H9 (cell line): ENCODE data around the gene IBA57. TPM values are rescaled to one million over a fixed set of nuclear protein-coding genes. Genes with fewer than 3 reads are reported as not detected.
A peak's percentile ranks its signal among the peaks of the same experiment; 100 is the strongest.

ENCODE experiments used
- DNase-seq: peaks from one replicate; pipeline ENCODE4 v3.0.0-alpha.2; 2017
- H2AFZ ChIP-seq: one replicate; pipeline ENCODE4 v1.6.1; 2013; ENCODE audit warnings: mild to moderate bottlenecking, low read length, control low read depth, moderate library complexity
- H2AK5ac ChIP-seq: 2 replicates; pipeline ENCODE4 v1.6.1; 2013; ENCODE audit warnings: low read length, control low read depth, mixed read lengths; ENCODE audit not compliant: insufficient read length
- H2BK120ac ChIP-seq: one replicate; pipeline ENCODE4 v1.6.1; 2013; ENCODE audit warnings: low read depth, mild to moderate bottlenecking, low read length, control low read depth, inconsistent platforms; ENCODE audit not compliant: poor library complexity, severe bottlenecking
- H2BK12ac ChIP-seq: 2 replicates; pipeline ENCODE4 v1.6.1; 2013; ENCODE audit warnings: low read length, control low read depth, mixed read lengths, low read depth; ENCODE audit not compliant: insufficient read length
- H2BK15ac ChIP-seq: 2 replicates; pipeline ENCODE4 v1.6.1; 2013; ENCODE audit warnings: low read depth, low read length, control low read depth
- H2BK20ac ChIP-seq: one replicate; pipeline ENCODE4 v1.6.1; 2013; ENCODE audit warnings: low read depth, mild to moderate bottlenecking, low read length, control low read depth, inconsistent platforms; ENCODE audit not compliant: poor library complexity, severe bottlenecking
- H2BK5ac ChIP-seq: 2 replicates; pipeline ENCODE4 v1.6.1; 2013; ENCODE audit warnings: low read length, control low read depth, mixed read lengths; ENCODE audit not compliant: insufficient read length
- H3K14ac ChIP-seq: 2 replicates; pipeline ENCODE4 v1.6.1; 2013; ENCODE audit warnings: low read length, control low read depth; ENCODE audit not compliant: insufficient read depth
- H3K18ac ChIP-seq: 2 replicates; pipeline ENCODE4 v1.6.1; 2013; ENCODE audit warnings: low read depth, mild to moderate bottlenecking, mixed read lengths, low read length, control low read depth; ENCODE audit not compliant: insufficient read length
- H3K23ac ChIP-seq: 2 replicates; pipeline ENCODE4 v1.6.1; 2013; ENCODE audit warnings: low read length, control low read depth, mixed read lengths, low read depth; ENCODE audit not compliant: insufficient read length
- H3K23me2 ChIP-seq: 2 replicates; pipeline ENCODE4 v1.6.1; 2013; ENCODE audit warnings: low read depth, mild to moderate bottlenecking, mixed read lengths, low read length, control low read depth; ENCODE audit not compliant: insufficient read length, poor library complexity, severe bottlenecking
- H3K27ac ChIP-seq: 2 replicates; pipeline ENCODE4 v1.5.1; 2013; ENCODE audit warnings: low read length, control low read depth, mixed read lengths, low read depth; ENCODE audit not compliant: insufficient read length
- H3K27me3 ChIP-seq: 2 replicates; pipeline ENCODE4 v1.6.1; 2013; ENCODE audit warnings: low read length, control low read depth, inconsistent platforms; ENCODE audit not compliant: insufficient read depth
- H3K4ac ChIP-seq: 2 replicates; pipeline ENCODE4 v1.6.1; 2013; ENCODE audit warnings: low read depth, mild to moderate bottlenecking, control low read depth, inconsistent platforms, low read length, moderate library complexity
- H3K4me1 ChIP-seq: 2 replicates; pipeline ENCODE4 v1.6.1; 2013; ENCODE audit warnings: low read length, control low read depth, inconsistent platforms; ENCODE audit not compliant: insufficient read depth
- H3K4me2 ChIP-seq: 2 replicates; pipeline ENCODE4 v1.6.1; 2013; ENCODE audit warnings: low read length, control low read depth, mixed read lengths; ENCODE audit not compliant: insufficient read length, insufficient read depth
- H3K56ac ChIP-seq: 2 replicates; pipeline ENCODE4 v1.6.1; 2013; ENCODE audit warnings: low read depth, mild to moderate bottlenecking, mixed read lengths, low read length, control low read depth; ENCODE audit not compliant: insufficient read length
- H3K79me1 ChIP-seq: 2 replicates; pipeline ENCODE4 v1.6.1; 2013; ENCODE audit warnings: low read depth, mild to moderate bottlenecking, moderate library complexity, low read length, control low read depth, inconsistent platforms; ENCODE audit not compliant: insufficient read depth, poor library complexity, severe bottlenecking
- H3K79me2 ChIP-seq: 2 replicates; pipeline ENCODE4 v1.6.1; 2013; ENCODE audit warnings: low read length, control low read depth, inconsistent platforms; ENCODE audit not compliant: insufficient read depth
- H3K9ac ChIP-seq: 2 replicates; pipeline ENCODE4 v1.6.1; 2013; ENCODE audit warnings: low read length, control low read depth, mixed read lengths; ENCODE audit not compliant: insufficient read length; ENCODE audit errors: extremely low read depth
- H3K9me3 ChIP-seq: one replicate; pipeline ENCODE4 v1.6.1; 2013; ENCODE audit warnings: low read depth, low read length, inconsistent platforms; ENCODE audit not compliant: control insufficient read depth
- H3T11ph ChIP-seq: one replicate; pipeline ENCODE4 v1.6.1; 2013; ENCODE audit warnings: mild to moderate bottlenecking, low read length, control low read depth, inconsistent platforms
- H4K20me1 ChIP-seq: one replicate; pipeline ENCODE4 v1.6.1; 2013; ENCODE audit not compliant: control insufficient read depth, insufficient read length, insufficient read depth
- H4K5ac ChIP-seq: 2 replicates; pipeline ENCODE4 v1.6.1; 2013; ENCODE audit warnings: low read depth, mild to moderate bottlenecking, mixed read lengths, low read length, control low read depth; ENCODE audit not compliant: insufficient read length
- H4K8ac ChIP-seq: replicated peaks from 2 replicates; pipeline ENCODE4 v1.6.1; 2013; ENCODE audit warnings: low read length, control low read depth, mixed read lengths, low read depth; ENCODE audit not compliant: insufficient read length
- H4K91ac ChIP-seq: 2 replicates; pipeline ENCODE4 v1.6.1; 2013; ENCODE audit warnings: low read depth, mild to moderate bottlenecking, moderate library complexity, mixed read lengths, low read length, control low read depth; ENCODE audit not compliant: insufficient read length
- H3K27ac Mint-ChIP-seq, 3 experiments: 2 replicates in 2 of 3; 3 replicates in 1 of 3; pipeline ENCODE4 v1.8.0; 2020 to 2021; ENCODE audit warnings: mixed read lengths in 3 of 3, mild to moderate bottlenecking in 1 of 3, moderate library complexity in 1 of 3
- H3K27me3 Mint-ChIP-seq: 2 replicates; pipeline ENCODE4 v1.8.0; 2021; ENCODE audit warnings: low read depth, mild to moderate bottlenecking, moderate library complexity, mixed read lengths
- H3K36me3 Mint-ChIP-seq, 3 experiments: 2 replicates in 2 of 3; 3 replicates in 1 of 3; pipeline ENCODE4 v1.8.0; 2020 to 2021; ENCODE audit warnings: low read depth in 3 of 3, mixed read lengths in 3 of 3; ENCODE audit not compliant: insufficient read depth in 1 of 3
- H3K4me1 Mint-ChIP-seq, 2 experiments: 2 replicates each; pipeline ENCODE4 v1.8.0; 2020; ENCODE audit warnings: mixed read lengths in 2 of 2
- H3K4me3 Mint-ChIP-seq, 2 experiments: 2 replicates in 1 of 2; 3 replicates in 1 of 2; pipeline ENCODE4 v1.8.0; 2020 to 2021; ENCODE audit warnings: mild to moderate bottlenecking in 2 of 2, mixed read lengths in 2 of 2, moderate library complexity in 1 of 2
- H3K9me3 Mint-ChIP-seq, 2 experiments: 2 replicates in 1 of 2; 3 replicates in 1 of 2; pipeline ENCODE4 v1.8.0; 2020; ENCODE audit warnings: mild to moderate bottlenecking in 2 of 2, mixed read lengths in 2 of 2, moderate library complexity in 1 of 2
- CTCF ChIP-seq: fragments of 200-600 bp; sonication (generic); conservative IDR thresholded peaks from 3 replicates; pipeline ENCODE4 v1.8.0; 2021; ENCODE audit warnings: antibody characterized with exemption, mild to moderate bottlenecking
- WGBS: extraction: QIAGEN DNeasy Blood & Tissue Kit; methylation state at CpG from one replicate; pipeline ENCODE4 v1.1.7; 2013; ENCODE audit warnings: missing lambda C conversion rate, low lambda C conversion rate, mixed read lengths; ENCODE audit not compliant: insufficient read length; ENCODE audit errors: extremely low coverage; 5-methylcytosine and 5-hydroxymethylcytosine counted together
- total RNA-seq: library from RNA; stranded (reverse); gene quantifications from 2 replicates; pipeline ENCODE4 v1.2.1, GENCODE V29; 2021

Gene IBA57
- total RNA-seq, 1 experiment from 2014 or later, result 12.6 TPM

- TF ChIP-seq CTCF, result peak; percentile 58
- Histone ChIP-seq H3K23ac (no peak overlapping the region), H4K5ac (no peak overlapping the region), H3K4me1 (no peaks in the 10 kb centered on the region; the same call in 1 of the 2 replicates), H3K9me3 (no peaks in the 10 kb centered on the region), H3K9ac (peak overlapping the region; percentile 52), H2BK20ac (no peak overlapping the region), H3K27ac (no peak overlapping the region), H4K8ac (no peak overlapping the region), H2BK120ac (no peak overlapping the region), H4K91ac (no peak overlapping the region), H3K79me2 (no peaks in the 10 kb centered on the region), H4K20me1 (no peaks in the 10 kb centered on the region), H3K79me1 (no peaks in the 10 kb centered on the region), H3K27me3 (no peaks in the 10 kb centered on the region; the same call in 1 of the 2 replicates), H3K18ac (peak overlapping the region; percentile 84), H2AFZ (no peak overlapping the region), H3K4me2 (peak overlapping the region; percentile 43), H3T11ph (no peak overlapping the region), H3K4ac (no peak overlapping the region), H3K23me2 (peaks cover 15% of the 10 kb centered on the region), H3K14ac (peak overlapping the region; percentile 70), H3K56ac (no peak overlapping the region), H2BK12ac (no peak overlapping the region), H2BK15ac (no peak overlapping the region), H2AK5ac (no peak overlapping the region), H2BK5ac (no peak overlapping the region)
- H3K36me3 Mint-ChIP-seq, result peaks cover 11 to 24% (median 20%) of the 10 kb centered on the region in 3 experiments; a peak in 6 of 7 replicates
- peak; percentile 96 for DNase-seq
- peak overlapping the region; percentile 86 to 94 for H3K4me3 Mint-ChIP-seq
- H3K9me3 Mint-ChIP-seq, result no peaks in the 10 kb centered on the region
- no peaks in the 10 kb centered on the region for H3K27me3 Mint-ChIP-seq
- H3K4me1 Mint-ChIP-seq, result peaks cover 0 to 2% of the 10 kb centered on the region in 2 experiments; a peak in 1 of 4 replicates
- H3K27ac Mint-ChIP-seq, result peak overlapping the region; percentile 88 to 97 (median 95); a peak in 6 of 7 replicates
- WGBS, result no CpG with 5 or more reads among the region's 67 CpGs
Observed at GRCh38 chr1:228212966-228213844, 47.6 kb downstream of the IBA57 start.
